ENCODE measurements around the gene GPR132.
A peak's percentile ranks its signal among the peaks of the same experiment; 100 is the strongest.
"Not testable (repeated sequence)": the region's sequence is repeated elsewhere in the genome, so short reads cannot be mapped to it uniquely, and the experiment has no call there.

Gene GPR132

DNA sequence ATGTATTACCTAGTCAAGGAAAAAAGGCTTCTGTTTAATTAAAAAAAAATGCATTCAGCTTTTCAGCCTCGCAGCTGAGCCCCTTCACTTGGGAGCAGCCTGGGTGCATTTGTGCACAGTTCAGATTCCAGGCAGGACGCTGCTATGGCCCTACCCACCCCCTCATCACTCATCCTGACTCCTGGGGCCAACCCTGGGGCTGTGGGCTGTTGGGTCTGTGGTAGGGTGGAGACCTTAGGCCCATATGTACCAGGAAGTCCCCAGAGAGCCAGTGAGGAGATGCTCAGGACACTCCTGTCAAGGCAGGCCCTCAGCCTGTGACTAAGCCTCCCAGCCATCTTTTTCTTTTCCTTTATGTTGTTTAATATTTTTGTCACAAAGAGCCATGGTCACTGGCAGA lies 35.0 kb downstream of the GPR132 start:
- H2AFZ ChIP-seq (ENCODE audit: low read depth, low read length): no peak overlapping the region
- H2BK12ac ChIP-seq (ENCODE audit: low read length in 2 of 2): no peak overlapping the region
- H3K4me3 ChIP-seq (ENCODE audit: insufficient read depth in 1 of 2, low read depth in 1 of 2, low read length in 2 of 2): no peak overlapping the region
- 82% methylated on average over 1 of the region's 2 CpGs for WGBS
- H2BK5ac ChIP-seq (ENCODE audit: low read depth, low read length, poor library complexity, severe bottlenecking): no peak overlapping the region
- no peak overlapping the region for H2BK15ac ChIP-seq (ENCODE audit: low read depth, poor library complexity, severe bottlenecking)
- H3K4me1 ChIP-seq (ENCODE audit: control insufficient read depth, insufficient read depth, low read depth, low read length): peaks cover 6% of the 10 kb centered on the region
- H3K9me3 ChIP-seq (ENCODE audit: control insufficient read depth, low read length): no peaks in the 10 kb centered on the region
- H3K23ac ChIP-seq (ENCODE audit: low read length in 2 of 2): no peak overlapping the region
- no peak overlapping the region for H3K4me2 ChIP-seq (ENCODE audit: low read length, poor library complexity, severe bottlenecking)
- no peak overlapping the region for H3K4ac ChIP-seq (ENCODE audit: low read depth in 1 of 2, low read length in 2 of 2)
- no peak overlapping the region for H3K18ac ChIP-seq (ENCODE audit: low read depth in 1 of 2, low read length in 2 of 2)
- no peak overlapping the region for H4K8ac ChIP-seq (ENCODE audit: low read length)
- H2AK5ac ChIP-seq (ENCODE audit: low read length, severe bottlenecking): peak overlapping the region; percentile 1
- no peak overlapping the region for H3K14ac ChIP-seq (ENCODE audit: low read length in 2 of 2)
- no peaks in the 10 kb centered on the region for H3K79me1 ChIP-seq (replicated peaks; ENCODE audit: low read length, poor library complexity, severe bottlenecking)
- H3K36me3 ChIP-seq (ENCODE audit: control insufficient read depth in 1 of 2, insufficient read depth in 2 of 2, low read depth in 1 of 2, low read length in 2 of 2): no peaks in the 10 kb centered on the region
- no peaks in the 10 kb centered on the region for H3K27me3 ChIP-seq (ENCODE audit: control insufficient read depth in 1 of 2, insufficient read depth in 1 of 2, low read length in 2 of 2)
- DNase-seq: no peak
- no peak overlapping the region for H3K9ac ChIP-seq (ENCODE audit: low read length)
- no peak overlapping the region for H2BK120ac ChIP-seq (ENCODE audit: low read depth, low read length)
- H3K27ac ChIP-seq (ENCODE audit: low read length, poor library complexity, severe bottlenecking): no peak overlapping the region
- H4K91ac ChIP-seq (ENCODE audit: low read length): no peak overlapping the region

GRCh38 chr14:105029402-105029801 lies 35.8 kb downstream of the GPR132 start:
- no peak overlapping the region for H3K27ac ChIP-seq (ENCODE audit: low read length, poor library complexity, severe bottlenecking)
- WGBS: 90% methylated on average over 7 of the region's 7 CpGs
- H2AK5ac ChIP-seq (ENCODE audit: low read length, severe bottlenecking): peak overlapping the region; percentile 78
- no peak overlapping the region for H2AFZ ChIP-seq (ENCODE audit: low read depth, low read length)
- H2BK120ac ChIP-seq (ENCODE audit: low read depth, low read length): no peak overlapping the region
- no peak overlapping the region for H3K14ac ChIP-seq (ENCODE audit: low read length in 2 of 2)
- H2BK12ac ChIP-seq (ENCODE audit: low read length in 2 of 2): no peak overlapping the region
- H3K4me2 ChIP-seq (ENCODE audit: low read length, poor library complexity, severe bottlenecking): no peak overlapping the region
- DNase-seq: no peak
- H4K91ac ChIP-seq (ENCODE audit: low read length): no peak overlapping the region
- no peaks in the 10 kb centered on the region for H3K36me3 ChIP-seq (ENCODE audit: control insufficient read depth in 1 of 2, insufficient read depth in 2 of 2, low read depth in 1 of 2, low read length in 2 of 2)
- no peak overlapping the region for H3K9ac ChIP-seq (ENCODE audit: low read length)
- no peaks in the 10 kb centered on the region for H3K79me1 ChIP-seq (replicated peaks; ENCODE audit: low read length, poor library complexity, severe bottlenecking)
- no peak overlapping the region for H2BK5ac ChIP-seq (ENCODE audit: low read depth, low read length, poor library complexity, severe bottlenecking)
- H3K9me3 ChIP-seq (ENCODE audit: control insufficient read depth, low read length): no peaks in the 10 kb centered on the region
- H3K4ac ChIP-seq (ENCODE audit: low read depth in 1 of 2, low read length in 2 of 2): no peak overlapping the region
- peaks cover 8% of the 10 kb centered on the region for H3K4me1 ChIP-seq (ENCODE audit: control insufficient read depth, insufficient read depth, low read depth, low read length)
- H3K18ac ChIP-seq (ENCODE audit: low read depth in 1 of 2, low read length in 2 of 2): no peak overlapping the region
- no peak overlapping the region for H3K4me3 ChIP-seq (ENCODE audit: insufficient read depth in 1 of 2, low read depth in 1 of 2, low read length in 2 of 2)
- H2BK15ac ChIP-seq (ENCODE audit: low read depth, poor library complexity, severe bottlenecking): peak overlapping the region; percentile 29
- H4K8ac ChIP-seq (ENCODE audit: low read length): no peak overlapping the region
- H3K27me3 ChIP-seq (ENCODE audit: control insufficient read depth in 1 of 2, insufficient read depth in 1 of 2, low read length in 2 of 2): no peaks in the 10 kb centered on the region
- H3K23ac ChIP-seq (ENCODE audit: low read length in 2 of 2): no peak overlapping the region

GRCh38 chr14:105028251-105028927 lies 36.8 kb downstream of the GPR132 start:
- H2BK12ac ChIP-seq (ENCODE audit: low read length in 2 of 2): peak overlapping the region in 1 of 2 experiments; percentile 54
- DNase-seq: peak; percentile 63
- no peaks in the 10 kb centered on the region for H3K79me1 ChIP-seq (replicated peaks; ENCODE audit: low read length, poor library complexity, severe bottlenecking)
- H3K4me3 ChIP-seq (ENCODE audit: insufficient read depth in 1 of 2, low read depth in 1 of 2, low read length in 2 of 2): no peak overlapping the region
- no peak overlapping the region for H2BK15ac ChIP-seq (ENCODE audit: low read depth, poor library complexity, severe bottlenecking)
- peak overlapping the region in 1 of 2 experiments; percentile 58 for H3K4ac ChIP-seq (ENCODE audit: low read depth in 1 of 2, low read length in 2 of 2)
- no peak overlapping the region for H2BK120ac ChIP-seq (ENCODE audit: low read depth, low read length)
- H4K8ac ChIP-seq (ENCODE audit: low read length): no peak overlapping the region
- no peaks in the 10 kb centered on the region for H3K27me3 ChIP-seq (ENCODE audit: control insufficient read depth in 1 of 2, insufficient read depth in 1 of 2, low read length in 2 of 2)
- H3K4me2 ChIP-seq (ENCODE audit: low read length, poor library complexity, severe bottlenecking): no peak overlapping the region
- H3K9ac ChIP-seq (ENCODE audit: low read length): peak overlapping the region; percentile 24
- H3K18ac ChIP-seq (ENCODE audit: low read depth in 1 of 2, low read length in 2 of 2): peak overlapping the region in 1 of 2 experiments; percentile 48
- 81% methylated on average over 11 of the region's 12 CpGs for WGBS
- no peak overlapping the region for H2BK5ac ChIP-seq (ENCODE audit: low read depth, low read length, poor library complexity, severe bottlenecking)
- peak overlapping the region; percentile 69 for H3K27ac ChIP-seq (ENCODE audit: low read length, poor library complexity, severe bottlenecking)
- no peak overlapping the region for H2AFZ ChIP-seq (ENCODE audit: low read depth, low read length)
- no peaks in the 10 kb centered on the region for H3K36me3 ChIP-seq (ENCODE audit: control insufficient read depth in 1 of 2, insufficient read depth in 2 of 2, low read depth in 1 of 2, low read length in 2 of 2)
- peak overlapping the region; percentile 64 for H4K91ac ChIP-seq (ENCODE audit: low read length)
- no peak overlapping the region for H3K23ac ChIP-seq (ENCODE audit: low read length in 2 of 2)
- no peaks in the 10 kb centered on the region for H3K9me3 ChIP-seq (ENCODE audit: control insufficient read depth, low read length)
- H3K4me1 ChIP-seq (ENCODE audit: control insufficient read depth, insufficient read depth, low read depth, low read length): peaks cover 10% of the 10 kb centered on the region
- H3K14ac ChIP-seq (ENCODE audit: low read length in 2 of 2): peak overlapping the region in 1 of 2 experiments; percentile 55
- H2AK5ac ChIP-seq (ENCODE audit: low read length, severe bottlenecking): peak overlapping the region; percentile 93

- not testable (repeated sequence) for H4K91ac ChIP-seq (ENCODE audit: low read length); H2AK5ac ChIP-seq (ENCODE audit: low read length, severe bottlenecking); H4K8ac ChIP-seq (ENCODE audit: low read length); H3K9me3 ChIP-seq (ENCODE audit: control insufficient read depth, low read length); H2BK15ac ChIP-seq (ENCODE audit: low read depth, poor library complexity, severe bottlenecking); H2BK120ac ChIP-seq (ENCODE audit: low read depth, low read length); H3K79me1 ChIP-seq (replicated peaks; ENCODE audit: low read length, poor library complexity, severe bottlenecking); H3K18ac ChIP-seq (ENCODE audit: low read depth in 1 of 2, low read length in 2 of 2); H3K27me3 ChIP-seq (ENCODE audit: control insufficient read depth in 1 of 2, insufficient read depth in 1 of 2, low read length in 2 of 2); H2BK12ac ChIP-seq (ENCODE audit: low read length in 2 of 2); H3K36me3 ChIP-seq (ENCODE audit: control insufficient read depth in 1 of 2, insufficient read depth in 2 of 2, low read depth in 1 of 2, low read length in 2 of 2); H3K4ac ChIP-seq (ENCODE audit: low read depth in 1 of 2, low read length in 2 of 2); H2BK5ac ChIP-seq (ENCODE audit: low read depth, low read length, poor library complexity, severe bottlenecking); H2AFZ ChIP-seq (ENCODE audit: low read depth, low read length); H3K14ac ChIP-seq (ENCODE audit: low read length in 2 of 2); H3K23ac ChIP-seq (ENCODE audit: low read length in 2 of 2); H3K4me3 ChIP-seq (ENCODE audit: insufficient read depth in 1 of 2, low read depth in 1 of 2, low read length in 2 of 2); H3K4me2 ChIP-seq (ENCODE audit: low read length, poor library complexity, severe bottlenecking); DNase-seq
- 83% methylated on average over 4 of the region's 4 CpGs for WGBS
- Histone ChIP-seq H3K4me1 (ENCODE audit: control insufficient read depth, insufficient read depth, low read depth, low read length) (peaks cover 12% of the 10 kb centered on the region), H3K9ac (ENCODE audit: low read length) (peak overlapping the region; percentile 24), H3K27ac (ENCODE audit: low read length, poor library complexity, severe bottlenecking) (peak overlapping the region; percentile 69)
These were observed 37.5 kb downstream of the GPR132 start for GRCh38 chr14:105027718-105028117.
